Esophagus muscularis mucosa (tissue), 4 donors: ENCODE data around the gene GPR156. TPM values are rescaled to one million over a fixed set of nuclear protein-coding genes. Genes with fewer than 3 reads are reported as not detected.

Experiments used
- DNase-seq: peaks from one replicate; pipeline ENCODE4 v3.0.0-alpha.2; 2017; ENCODE audit errors: extremely low spot score
- H3K27ac ChIP-seq, 4 donors: fragments of 200-600 bp; sonication (generic); replicated peaks in 1 of 4; 1 replicate in 3 of 4; 2 replicates in 1 of 4; pipeline ENCODE4 v1.5.1; 2016 to 2019; ENCODE audit warnings: mild to moderate bottlenecking in 1 of 4
- H3K27me3 ChIP-seq, 4 donors: fragments of 200-600 bp; sonication (generic); one replicate each; pipeline versions ENCODE4 v1.5.1 to v1.6.0; 2016 to 2019
- H3K36me3 ChIP-seq, 4 donors: fragments of 200-600 bp; sonication (generic); one replicate each; pipeline ENCODE4 v1.5.1; 2016 to 2019
- H3K4me1 ChIP-seq, 4 donors: fragments of 200-600 bp; sonication (generic); one replicate each; pipeline ENCODE4 v1.5.1; 2016 to 2019
- H3K4me3 ChIP-seq, 4 donors: fragments of 200-600 bp; sonication (generic); 1 replicate in 2 of 4; 2 replicates in 2 of 4; pipeline ENCODE4 v1.5.1; 2016 to 2019; ENCODE audit warnings: mild to moderate bottlenecking in 4 of 4, moderate library complexity in 1 of 4
- H3K9me3 ChIP-seq, 4 donors: fragments of 200-600 bp; sonication (generic); 1 replicate in 3 of 4; 2 replicates in 1 of 4; pipeline ENCODE4 v1.5.1; 2016 to 2019
- EP300 ChIP-seq: sonication (generic); formaldehyde crosslinking; IDR thresholded peaks from one replicate; pipeline ENCODE4 v1.6.1; 2017; ENCODE audit warnings: antibody characterized with exemption
- POLR2A ChIP-seq: fragments of 450-650 bp; IDR thresholded peaks from one replicate; pipeline ENCODE4 v1.6.1; 2017; ENCODE audit warnings: antibody characterized with exemption, moderate library complexity, mild to moderate bottlenecking, low read depth
- POLR2AphosphoS5 ChIP-seq, 2 donors: sonication (generic); formaldehyde crosslinking; IDR thresholded peaks; one replicate each; pipeline ENCODE4 v1.6.1; 2017; ENCODE audit warnings: antibody characterized with exemption in 2 of 2
- WGBS: methylation state at CpG from one replicate; pipeline ENCODE4 v1.1.5; 2018; 5-methylcytosine and 5-hydroxymethylcytosine counted together
- intact Hi-C: fragments of 100-400 bp; cut with DNase I; formaldehyde crosslinking; loops from one replicate; pipeline ENCODE4 v1.15.1; 2023
- total RNA-seq, 4 donors: library from RNA; depleted of rRNA; stranded (reverse); fragments of >200 nt; gene quantifications; one replicate each; pipeline versions ENCODE4 v1.1.0 to v1.2.1, GENCODE V29; 2016
- TF ChIP-seq, protein P1 (sequence below), 3 experiments: fragments of 200-600 bp in 2 of 3; fragments of 450-650 bp in 1 of 3; sonication (generic) in 2 of 3; IDR thresholded peaks; one replicate each; pipeline ENCODE4 v1.5.1; 2017 to 2019; ENCODE audit warnings: antibody characterized with exemption in 3 of 3, mild to moderate bottlenecking in 2 of 3, moderate library complexity in 1 of 3

GPR156 gene
- total RNA-seq, 4 donors from 2014 or later, result 0.33 to 2.1 (median 0.60) TPM

DNA sequence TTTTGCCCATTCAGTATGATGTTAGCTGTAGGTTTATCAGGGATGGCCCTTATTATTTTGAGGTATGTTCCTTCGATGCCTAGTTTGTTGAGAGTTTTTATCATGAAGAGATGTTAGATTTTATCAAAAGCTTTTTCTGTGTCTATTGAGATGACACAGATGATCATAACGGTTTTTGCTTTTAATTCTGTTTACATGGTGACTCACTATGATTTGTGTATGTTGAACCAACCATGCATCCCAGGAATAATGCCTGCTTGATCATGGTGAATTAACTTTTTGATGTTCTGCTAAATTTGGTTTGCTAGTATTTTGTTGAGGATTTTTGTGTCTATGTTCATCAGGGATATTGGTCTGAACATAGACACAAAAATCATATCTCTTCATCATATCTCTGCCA is 8.3 kb downstream of the GPR156 start:
- no peak for TF ChIP-seq EP300
- TF ChIP-seq POLR2A, result no peak
- TF ChIP-seq, protein P1, sequence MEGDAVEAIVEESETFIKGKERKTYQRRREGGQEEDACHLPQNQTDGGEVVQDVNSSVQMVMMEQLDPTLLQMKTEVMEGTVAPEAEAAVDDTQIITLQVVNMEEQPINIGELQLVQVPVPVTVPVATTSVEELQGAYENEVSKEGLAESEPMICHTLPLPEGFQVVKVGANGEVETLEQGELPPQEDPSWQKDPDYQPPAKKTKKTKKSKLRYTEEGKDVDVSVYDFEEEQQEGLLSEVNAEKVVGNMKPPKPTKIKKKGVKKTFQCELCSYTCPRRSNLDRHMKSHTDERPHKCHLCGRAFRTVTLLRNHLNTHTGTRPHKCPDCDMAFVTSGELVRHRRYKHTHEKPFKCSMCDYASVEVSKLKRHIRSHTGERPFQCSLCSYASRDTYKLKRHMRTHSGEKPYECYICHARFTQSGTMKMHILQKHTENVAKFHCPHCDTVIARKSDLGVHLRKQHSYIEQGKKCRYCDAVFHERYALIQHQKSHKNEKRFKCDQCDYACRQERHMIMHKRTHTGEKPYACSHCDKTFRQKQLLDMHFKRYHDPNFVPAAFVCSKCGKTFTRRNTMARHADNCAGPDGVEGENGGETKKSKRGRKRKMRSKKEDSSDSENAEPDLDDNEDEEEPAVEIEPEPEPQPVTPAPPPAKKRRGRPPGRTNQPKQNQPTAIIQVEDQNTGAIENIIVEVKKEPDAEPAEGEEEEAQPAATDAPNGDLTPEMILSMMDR (IDR thresholded peaks at IDR 0.05), result no peak
- no peak for TF ChIP-seq POLR2AphosphoS5 (IDR thresholded peaks at IDR 0.05)
- no peaks in the 10 kb centered on the region for H3K9me3 ChIP-seq
- H3K4me3 ChIP-seq, result no peak overlapping the region
- no peak for DNase-seq
- no peak overlapping the region for H3K27ac ChIP-seq
- H3K27me3 ChIP-seq, result no peaks in the 10 kb centered on the region
- 89% methylated on average over 2 of the region's 2 CpGs for WGBS
- intact Hi-C loops, result no loop called here
- H3K36me3 ChIP-seq, result no peaks in the 10 kb centered on the region
- H3K4me1 ChIP-seq, result peaks cover 0 to 13% (median 11%) of the 10 kb centered on the region in 4 donors

DNA sequence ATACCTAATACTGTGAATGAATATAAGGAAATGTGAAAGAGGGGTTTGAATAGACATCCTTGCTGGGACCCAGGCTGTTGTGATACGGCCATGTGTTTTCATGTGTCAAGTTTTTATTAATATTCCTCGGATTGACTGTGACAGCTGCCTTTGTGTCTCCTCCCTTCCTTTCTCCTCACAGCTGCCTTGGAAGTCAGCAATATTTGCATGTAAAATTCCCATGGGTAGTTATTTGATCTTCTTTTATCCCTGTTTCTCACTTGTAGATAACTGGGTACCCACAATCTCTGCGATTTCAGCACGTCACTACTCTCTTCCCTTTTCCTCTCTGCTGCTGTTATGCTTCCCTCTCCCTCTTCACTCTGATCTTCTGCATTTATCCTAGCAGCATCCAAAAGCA is 9.4 kb downstream of the GPR156 start:
- Histone ChIP-seq H3K27ac (no peak overlapping the region), H3K4me1 (peaks cover 0 to 13% (median 11%) of the 10 kb centered on the region in 4 donors), H3K36me3 (no peaks in the 10 kb centered on the region), H3K4me3 (no peak overlapping the region), H3K27me3 (no peaks in the 10 kb centered on the region), H3K9me3 (no peaks in the 10 kb centered on the region)
- no peak for TF ChIP-seq POLR2A
- no peak for TF ChIP-seq POLR2AphosphoS5 (IDR thresholded peaks at IDR 0.05)
- no peak for TF ChIP-seq EP300
- TF ChIP-seq, protein P1 (IDR thresholded peaks at IDR 0.05), result no peak
- no peak for DNase-seq
- 52% methylated on average over 4 of the region's 4 CpGs for WGBS
- intact Hi-C loops, result no loop called here

DNA sequence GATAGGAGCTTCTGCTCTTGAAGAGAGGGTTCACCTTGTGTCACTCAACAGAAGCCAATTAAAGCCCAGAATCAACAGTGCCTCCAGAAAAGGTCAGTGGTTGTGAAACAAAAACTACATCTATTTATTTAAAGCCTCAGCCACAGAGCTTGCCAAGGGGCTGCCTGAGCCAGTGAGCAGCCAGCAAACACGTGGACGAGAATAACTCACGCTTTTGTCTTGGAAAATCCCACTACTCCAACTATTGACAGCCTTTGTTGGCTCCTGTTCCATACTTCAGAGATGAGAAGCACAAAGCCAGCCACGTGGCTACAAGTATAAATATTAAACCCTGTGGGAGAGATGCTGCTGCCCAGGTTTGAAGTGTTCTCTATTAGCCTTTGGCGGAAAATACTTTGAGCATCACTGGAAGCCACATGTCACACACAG is 10.3 kb downstream of the GPR156 start:
- Histone ChIP-seq H3K4me1 (peaks cover 0 to 13% (median 11%) of the 10 kb centered on the region in 4 donors), H3K27me3 (no peaks in the 10 kb centered on the region), H3K36me3 (no peaks in the 10 kb centered on the region), H3K27ac (no peak overlapping the region), H3K9me3 (no peaks in the 10 kb centered on the region), H3K4me3 (no peak overlapping the region)
- WGBS, result 40% methylated on average over 1 of the region's 5 CpGs
- peak in 1 of 2 donors; percentile 54 for TF ChIP-seq POLR2AphosphoS5 (IDR thresholded peaks at IDR 0.05)
- TF ChIP-seq, protein P1 (IDR thresholded peaks at IDR 0.05), result no peak
- intact Hi-C loops, result no loop called here
- no peak for DNase-seq

DNA sequence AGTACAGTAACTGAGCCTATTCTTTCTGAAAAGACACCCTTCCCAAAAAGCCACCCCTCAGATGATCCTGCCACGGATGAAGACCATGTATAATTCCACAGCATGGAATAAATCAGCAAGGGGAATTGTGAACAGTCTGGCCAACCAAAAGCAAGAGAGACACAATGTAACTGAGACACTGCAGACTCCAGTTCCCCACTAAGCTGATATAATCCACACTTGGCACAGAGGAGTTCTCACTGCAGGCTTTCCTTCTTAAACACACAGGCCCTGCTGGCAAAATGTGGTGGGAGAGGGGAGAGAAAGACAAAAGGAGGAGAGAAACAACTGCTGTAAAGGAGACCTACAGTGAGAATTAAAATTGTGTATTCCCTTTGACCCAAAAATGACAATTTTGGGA is 12.7 kb downstream of the GPR156 start:
- Histone ChIP-seq H3K27ac (no peak overlapping the region), H3K9me3 (no peaks in the 10 kb centered on the region), H3K4me1 (peaks cover 0 to 13% (median 11%) of the 10 kb centered on the region in 4 donors), H3K27me3 (no peaks in the 10 kb centered on the region), H3K4me3 (no peak overlapping the region), H3K36me3 (no peaks in the 10 kb centered on the region)
- intact Hi-C loops, result no loop called here
- TF ChIP-seq, protein P1 (IDR thresholded peaks at IDR 0.05), result no peak
- no peak for TF ChIP-seq POLR2AphosphoS5 (IDR thresholded peaks at IDR 0.05)
- TF ChIP-seq EP300, result no peak
- no peak for TF ChIP-seq POLR2A
- WGBS, result 42% methylated on average over 1 of the region's 1 CpG
- DNase-seq, result no peak

DNA sequence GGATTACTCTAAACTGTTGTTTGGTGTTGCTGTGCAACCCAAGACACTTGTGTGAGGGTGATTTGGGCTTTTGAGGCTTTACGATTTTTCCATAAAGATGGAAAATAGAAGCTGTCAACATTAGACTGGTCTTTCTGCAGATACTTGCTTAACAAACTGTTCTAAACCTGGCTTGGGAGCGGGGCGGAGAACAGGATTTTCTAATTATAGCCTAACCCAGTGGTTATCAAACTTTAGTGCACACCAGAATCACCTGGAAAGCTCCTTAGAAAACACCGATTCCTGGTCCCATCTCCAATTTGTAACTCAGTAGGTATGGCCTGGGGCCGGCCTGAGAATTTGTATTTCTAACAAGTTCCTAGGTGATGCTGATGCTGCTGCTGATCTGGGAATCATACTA is 19.0 kb downstream of the GPR156 start:
- intact Hi-C loops, result no loop called here
- no peak overlapping the region for H3K4me3 ChIP-seq
- H3K27ac ChIP-seq, result no peak overlapping the region
- H3K4me1 ChIP-seq, result no peaks in the 10 kb centered on the region
- H3K36me3 ChIP-seq, result no peaks in the 10 kb centered on the region
- no peak for DNase-seq
- no peak for TF ChIP-seq POLR2AphosphoS5 (IDR thresholded peaks at IDR 0.05)
- TF ChIP-seq EP300, result no peak
- TF ChIP-seq, protein P1 (IDR thresholded peaks at IDR 0.05), result no peak
- no peak for TF ChIP-seq POLR2A
- no peaks in the 10 kb centered on the region for H3K9me3 ChIP-seq
- H3K27me3 ChIP-seq, result no peaks in the 10 kb centered on the region
- WGBS, result 76% methylated on average over 5 of the region's 5 CpGs
